Suppressor macrophage treated with lipopolysaccharide for 4 hours (primary cell): ENCODE measurements around the gene IPMK.
"Not testable (repeated sequence)": the region's sequence is repeated elsewhere in the genome, so short reads cannot be mapped to it uniquely, and the experiment has no call there.

Experiments
- DNase-seq: peaks from one replicate; pipeline ENCODE4 v3.0.0-alpha.2; 2020

Gene IPMK

GRCh38 chr10:58220769-58221451 is 46.8 kb downstream of the IPMK start:
- no peak for DNase-seq

- no peak for DNase-seq
Measured at GRCh38 chr10:58219875-58220274, 47.8 kb downstream of the IPMK start.

- no peak for DNase-seq
Measured at GRCh38 chr10:58217612-58218011, 50.1 kb downstream of the IPMK start.

GRCh38 chr10:58212622-58213021 is 55.1 kb downstream of the IPMK start:
- no peak for DNase-seq

- no peak for DNase-seq
Measured at GRCh38 chr10:58210160-58210559, 57.5 kb downstream of the IPMK start.

GRCh38 chr10:58209669-58210068 is 58.0 kb downstream of the IPMK start:
- no peak for DNase-seq

- no peak for DNase-seq
Measured at GRCh38 chr10:58206251-58206650, 61.4 kb downstream of the IPMK start.

GRCh38 chr10:58201704-58202103 is 66.0 kb downstream of the IPMK start:
- no peak for DNase-seq

GRCh38 chr10:58189269-58189668 is 78.4 kb downstream of the IPMK start:
- DNase-seq, result no peak

- no peak for DNase-seq
Measured at GRCh38 chr10:58184120-58184670, 83.5 kb downstream of the IPMK start.

- no peak for DNase-seq
Measured at GRCh38 chr10:58180666-58181065, 87.0 kb downstream of the IPMK start.

GRCh38 chr10:58179238-58179637 is 88.5 kb downstream of the IPMK start:
- no peak for DNase-seq

- no peak for DNase-seq
Measured at GRCh38 chr10:58178811-58179210, 88.9 kb downstream of the IPMK start.

GRCh38 chr10:58177362-58177947 is 90.2 kb downstream of the IPMK start:
- DNase-seq, result peak; percentile 44

GRCh38 chr10:58175990-58176900 is 91.4 kb downstream of the IPMK start:
- DNase-seq, result no peak

- DNase-seq, result no peak
Measured at GRCh38 chr10:58174831-58175230, 92.9 kb downstream of the IPMK start.

- DNase-seq, result no peak
Measured at GRCh38 chr10:58173391-58173790, 94.3 kb downstream of the IPMK start.

GRCh38 chr10:58171146-58171545 is 96.5 kb downstream of the IPMK start:
- DNase-seq, result no peak

GRCh38 chr10:58164517-58164916 is 103.2 kb downstream of the IPMK start:
- DNase-seq, result no peak

- DNase-seq, result no peak
Measured at GRCh38 chr10:58158806-58159205, 108.9 kb downstream of the IPMK start.

- DNase-seq, result peak; percentile 67
Measured at GRCh38 chr10:58157076-58157766, 110.5 kb downstream of the IPMK start.

- not testable (repeated sequence) for DNase-seq
Measured at GRCh38 chr10:58155941-58156340, 111.8 kb downstream of the IPMK start.

- DNase-seq, result no peak
Measured at GRCh38 chr10:58153751-58154150, 113.9 kb downstream of the IPMK start.
